ENCODE results near the gene MVK.
"Not testable (repeated sequence)": the region's sequence is repeated elsewhere in the genome, so short reads cannot be mapped to it uniquely, and the experiment has no call there.

Gene MVK

DNA sequence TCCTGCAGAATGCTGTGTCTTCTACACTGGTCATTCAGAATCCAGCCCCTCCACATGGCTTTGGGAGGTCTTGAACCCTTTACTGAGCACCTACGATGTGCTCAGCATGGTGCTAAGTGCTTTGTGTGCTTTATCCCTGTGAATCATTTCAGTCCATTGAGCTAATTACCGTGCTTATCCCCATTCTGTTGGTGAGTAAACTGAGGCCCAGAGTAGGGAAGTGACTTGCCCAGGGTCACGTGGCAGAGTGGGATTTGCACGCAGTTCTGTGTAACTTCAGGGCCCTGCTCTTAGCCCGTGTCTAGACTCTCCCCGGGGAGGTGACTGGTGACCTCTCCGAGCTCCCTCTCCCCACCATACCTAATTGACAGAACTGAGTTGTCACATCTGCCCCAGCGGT lies 27.4 kb downstream of the MVK start:
- H3K9ac ChIP-seq (ENCODE audit: low read length), result no peak overlapping the region
- no peak overlapping the region for H2AFZ ChIP-seq (ENCODE audit: low read depth, low read length, severe bottlenecking)
- no peak overlapping the region for H3K27ac ChIP-seq (ENCODE audit: low read depth, low read length)
- no peaks in the 10 kb centered on the region for H3K9me3 ChIP-seq (ENCODE audit: insufficient read depth, low read length)
- TF ChIP-seq CTCF (IDR thresholded peaks at IDR 0.05; ENCODE audit: insufficient read depth, low read length, poor library complexity, severe bottlenecking) (no peak), EZH2phosphoT487 (conservative IDR thresholded peaks at IDR 0.05; ENCODE audit: low read length) (no peak)
- H3K4me3 ChIP-seq (ENCODE audit: insufficient read depth, low read length, poor library complexity, severe bottlenecking), result no peak overlapping the region
- no peaks in the 10 kb centered on the region for H3K9me2 ChIP-seq (replicated peaks; ENCODE audit: insufficient read depth, low read length)
- H3K4me2 ChIP-seq (ENCODE audit: low read depth, low read length, poor library complexity, severe bottlenecking), result no peak overlapping the region
- no peaks in the 10 kb centered on the region for H3K36me3 ChIP-seq (ENCODE audit: low read length)
- H3K27me3 ChIP-seq (ENCODE audit: low read length), result no peaks in the 10 kb centered on the region
- H3K79me2 ChIP-seq (ENCODE audit: insufficient read depth, low read length), result no peaks in the 10 kb centered on the region
- no peaks in the 10 kb centered on the region for H4K20me1 ChIP-seq (ENCODE audit: low read depth, low read length)
- H3F3A ChIP-seq (ENCODE audit: insufficient read depth), result no peaks in the 10 kb centered on the region

- H3K36me3 ChIP-seq (ENCODE audit: low read length), result no peaks in the 10 kb centered on the region
- H3K4me3 ChIP-seq (ENCODE audit: insufficient read depth, low read length, poor library complexity, severe bottlenecking), result no peak overlapping the region
- H3K79me2 ChIP-seq (ENCODE audit: insufficient read depth, low read length), result no peaks in the 10 kb centered on the region
- H3K9ac ChIP-seq (ENCODE audit: low read length), result no peak overlapping the region
- H3K9me2 ChIP-seq (replicated peaks; ENCODE audit: insufficient read depth, low read length), result no peaks in the 10 kb centered on the region
- no peaks in the 10 kb centered on the region for H3K27me3 ChIP-seq (ENCODE audit: low read length)
- H3F3A ChIP-seq (ENCODE audit: insufficient read depth), result no peaks in the 10 kb centered on the region
- no peaks in the 10 kb centered on the region for H4K20me1 ChIP-seq (ENCODE audit: low read depth, low read length)
- H2AFZ ChIP-seq (ENCODE audit: low read depth, low read length, severe bottlenecking), result no peak overlapping the region
- TF ChIP-seq EZH2phosphoT487 (conservative IDR thresholded peaks at IDR 0.05; ENCODE audit: low read length) (no peak), CTCF (IDR thresholded peaks at IDR 0.05; ENCODE audit: insufficient read depth, low read length, poor library complexity, severe bottlenecking) (no peak)
- no peak overlapping the region for H3K4me2 ChIP-seq (ENCODE audit: low read depth, low read length, poor library complexity, severe bottlenecking)
- no peak overlapping the region for H3K27ac ChIP-seq (ENCODE audit: low read depth, low read length)
- H3K9me3 ChIP-seq (ENCODE audit: insufficient read depth, low read length), result no peaks in the 10 kb centered on the region
Observed at GRCh38 chr12:109601557-109601956, 28.0 kb downstream of the MVK start.

GRCh38 chr12:109602132-109602531 lies 28.5 kb downstream of the MVK start:
- H3K9me2 ChIP-seq (replicated peaks; ENCODE audit: insufficient read depth, low read length); H3K4me3 ChIP-seq (ENCODE audit: insufficient read depth, low read length, poor library complexity, severe bottlenecking); H2AFZ ChIP-seq (ENCODE audit: low read depth, low read length, severe bottlenecking); H4K20me1 ChIP-seq (ENCODE audit: low read depth, low read length); H3K4me2 ChIP-seq (ENCODE audit: low read depth, low read length, poor library complexity, severe bottlenecking); H3K27me3 ChIP-seq (ENCODE audit: low read length); H3K9ac ChIP-seq (ENCODE audit: low read length); H3K79me2 ChIP-seq (ENCODE audit: insufficient read depth, low read length); H3F3A ChIP-seq (ENCODE audit: insufficient read depth); H3K9me3 ChIP-seq (ENCODE audit: insufficient read depth, low read length); H3K36me3 ChIP-seq (ENCODE audit: low read length); H3K27ac ChIP-seq (ENCODE audit: low read depth, low read length): not testable (repeated sequence)

DNA sequence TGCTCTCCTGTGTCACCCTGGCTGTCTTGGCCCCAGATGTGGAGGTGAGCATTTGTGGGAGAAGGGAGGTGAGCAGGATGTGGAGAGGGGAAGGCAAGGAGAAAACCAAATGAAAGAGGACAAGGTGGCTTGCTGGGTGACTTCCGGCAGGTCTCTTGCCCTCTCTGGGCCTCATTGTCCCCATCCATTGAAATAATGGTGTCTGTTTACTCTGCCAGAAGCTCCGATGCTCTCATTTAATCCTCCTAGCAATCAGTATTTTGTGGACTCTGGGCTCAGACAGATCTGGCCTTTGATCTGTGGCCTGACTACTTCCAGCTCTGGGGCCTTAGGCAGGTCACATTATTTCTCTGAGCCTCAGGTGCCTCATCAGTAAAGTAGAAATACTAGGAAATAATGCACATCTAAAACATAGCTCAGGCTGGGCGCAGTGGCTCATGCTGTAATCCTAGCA lies 30.6 kb downstream of the MVK start:
- no peak overlapping the region for H3K4me2 ChIP-seq (ENCODE audit: low read depth, low read length, poor library complexity, severe bottlenecking)
- H3K79me2 ChIP-seq (ENCODE audit: insufficient read depth, low read length), result no peaks in the 10 kb centered on the region
- no peaks in the 10 kb centered on the region for H3F3A ChIP-seq (ENCODE audit: insufficient read depth)
- H3K9me2 ChIP-seq (replicated peaks; ENCODE audit: insufficient read depth, low read length), result no peaks in the 10 kb centered on the region
- H3K36me3 ChIP-seq (ENCODE audit: low read length), result no peaks in the 10 kb centered on the region
- H4K20me1 ChIP-seq (ENCODE audit: low read depth, low read length), result no peaks in the 10 kb centered on the region
- no peak overlapping the region for H3K27ac ChIP-seq (ENCODE audit: low read depth, low read length)
- no peak overlapping the region for H3K4me3 ChIP-seq (ENCODE audit: insufficient read depth, low read length, poor library complexity, severe bottlenecking)
- H3K27me3 ChIP-seq (ENCODE audit: low read length), result no peaks in the 10 kb centered on the region
- H3K9me3 ChIP-seq (ENCODE audit: insufficient read depth, low read length), result no peaks in the 10 kb centered on the region
- TF ChIP-seq CTCF (IDR thresholded peaks at IDR 0.05; ENCODE audit: insufficient read depth, low read length, poor library complexity, severe bottlenecking) (no peak), EZH2phosphoT487 (conservative IDR thresholded peaks at IDR 0.05; ENCODE audit: low read length) (no peak)
- no peak overlapping the region for H2AFZ ChIP-seq (ENCODE audit: low read depth, low read length, severe bottlenecking)
- no peak overlapping the region for H3K9ac ChIP-seq (ENCODE audit: low read length)
